ENCODE results near the gene PTPRU. TPM values are rescaled to one million over a fixed set of nuclear protein-coding genes. Genes with fewer than 3 reads are reported as not detected.
"Not testable (repeated sequence)": the region's sequence is repeated elsewhere in the genome, so short reads cannot be mapped to it uniquely, and the experiment has no call there.

The PTPRU gene
- total RNA-seq, 1 experiment from 2014 or later, result 25.7 TPM

DNA sequence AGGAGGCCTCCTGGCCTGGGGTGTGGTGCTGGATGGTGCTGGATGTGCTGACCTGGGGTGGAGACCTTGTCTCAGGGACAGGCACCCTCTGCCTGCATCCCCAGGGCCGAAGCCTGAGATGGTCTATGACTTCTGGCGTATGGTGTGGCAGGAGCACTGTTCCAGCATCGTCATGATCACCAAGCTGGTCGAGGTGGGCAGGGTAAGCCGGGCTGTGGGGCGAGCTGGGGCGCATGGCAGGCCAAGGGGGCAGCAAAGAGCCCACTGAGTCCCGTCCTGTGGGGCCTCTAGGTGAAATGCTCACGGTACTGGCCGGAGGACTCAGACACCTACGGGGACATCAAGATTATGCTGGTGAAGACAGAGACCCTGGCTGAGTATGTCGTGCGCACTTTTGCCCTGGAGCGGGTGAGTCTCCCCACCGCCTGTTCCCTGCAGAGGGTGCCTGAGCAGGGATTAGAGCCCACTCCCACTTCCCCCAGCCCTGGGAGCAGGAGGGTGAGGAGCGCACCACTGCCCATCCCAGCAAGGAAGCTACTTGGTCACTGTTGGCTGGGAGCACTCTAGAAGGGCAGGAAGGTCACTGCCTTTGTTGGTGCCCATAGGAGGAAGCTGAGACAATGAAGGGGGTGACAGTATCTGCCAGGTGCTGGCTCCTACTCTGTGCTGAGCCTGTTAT lies 75.2 kb downstream of the PTPRU start:
- no peak for ATAC-seq

DNA sequence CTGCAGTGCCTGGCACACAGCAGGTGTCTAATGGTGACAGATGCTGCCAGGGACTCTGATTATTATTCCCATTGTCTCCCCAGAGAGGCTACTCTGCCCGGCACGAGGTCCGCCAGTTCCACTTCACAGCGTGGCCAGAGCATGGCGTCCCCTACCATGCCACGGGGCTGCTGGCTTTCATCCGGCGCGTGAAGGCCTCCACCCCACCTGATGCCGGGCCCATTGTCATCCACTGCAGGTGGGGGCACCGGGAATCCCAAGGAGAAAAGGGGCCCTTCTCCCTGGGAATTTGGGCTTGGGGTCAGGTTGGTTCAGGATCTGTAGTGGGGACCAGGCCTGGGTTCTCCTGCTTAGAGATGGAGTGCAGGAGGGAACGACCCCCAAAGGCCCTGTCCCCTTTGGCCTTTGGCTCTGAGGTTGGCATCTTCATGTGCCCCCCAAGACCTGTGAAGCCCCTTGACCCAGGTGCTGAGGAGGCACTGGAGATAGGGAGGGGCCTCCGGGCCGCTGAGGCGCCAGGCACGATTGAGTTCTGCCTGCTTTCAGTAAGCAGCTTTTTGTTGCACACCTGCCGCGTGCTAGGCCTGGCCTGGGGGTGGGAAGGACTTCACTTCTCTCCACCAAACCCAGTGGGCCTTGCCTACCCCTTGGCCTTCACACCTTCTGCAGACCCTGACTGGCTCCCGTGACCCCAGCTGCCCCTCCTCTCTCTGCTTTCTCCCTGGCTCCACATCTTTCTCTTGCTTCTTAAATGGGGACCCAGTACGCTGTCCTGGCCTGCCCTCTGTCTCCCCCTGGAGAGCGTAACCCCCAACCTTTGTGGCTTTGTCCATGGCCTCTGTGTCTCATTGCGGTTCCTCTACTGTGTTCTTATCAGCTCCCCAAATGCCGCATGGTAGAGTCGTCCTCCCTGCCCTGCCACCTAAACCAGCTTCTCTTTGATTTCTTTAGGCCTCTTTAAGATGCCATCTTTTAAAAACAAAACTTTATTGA lies 76.4 kb downstream of the PTPRU start:
- H3K4me1 ChIP-seq (ENCODE audit: insufficient read depth, low read length), result no peaks in the 10 kb centered on the region
- no peaks in the 10 kb centered on the region for H3K9me2 ChIP-seq (replicated peaks; ENCODE audit: low read length)
- ChIA-PET CTCF (no interaction called here), POLR2A (ENCODE audit: unreplicated experiment) (no interaction called here)
- H3F3A ChIP-seq (ENCODE audit: low read length, unreplicated experiment), result no peaks in the 10 kb centered on the region
- no peaks in the 10 kb centered on the region for H3K9me3 ChIP-seq (ENCODE audit: low read length)
- BruUV-seq (replicated peaks), result no TSS peak
- H3K79me2 ChIP-seq (ENCODE audit: low read length), result no peaks in the 10 kb centered on the region
- H3K36me3 ChIP-seq (ENCODE audit: low read depth, low read length), result no peaks in the 10 kb centered on the region
- H3K27me3 ChIP-seq (ENCODE audit: low read length), result no peaks in the 10 kb centered on the region
- intact Hi-C loops (cut with micrococcal nuclease), result no loop called here
- no peak for TF ChIP-seq EZH2phosphoT487 (IDR thresholded peaks at IDR 0.05; ENCODE audit: borderline replicate concordance, low read length)
- TF ChIP-seq, protein P1, sequence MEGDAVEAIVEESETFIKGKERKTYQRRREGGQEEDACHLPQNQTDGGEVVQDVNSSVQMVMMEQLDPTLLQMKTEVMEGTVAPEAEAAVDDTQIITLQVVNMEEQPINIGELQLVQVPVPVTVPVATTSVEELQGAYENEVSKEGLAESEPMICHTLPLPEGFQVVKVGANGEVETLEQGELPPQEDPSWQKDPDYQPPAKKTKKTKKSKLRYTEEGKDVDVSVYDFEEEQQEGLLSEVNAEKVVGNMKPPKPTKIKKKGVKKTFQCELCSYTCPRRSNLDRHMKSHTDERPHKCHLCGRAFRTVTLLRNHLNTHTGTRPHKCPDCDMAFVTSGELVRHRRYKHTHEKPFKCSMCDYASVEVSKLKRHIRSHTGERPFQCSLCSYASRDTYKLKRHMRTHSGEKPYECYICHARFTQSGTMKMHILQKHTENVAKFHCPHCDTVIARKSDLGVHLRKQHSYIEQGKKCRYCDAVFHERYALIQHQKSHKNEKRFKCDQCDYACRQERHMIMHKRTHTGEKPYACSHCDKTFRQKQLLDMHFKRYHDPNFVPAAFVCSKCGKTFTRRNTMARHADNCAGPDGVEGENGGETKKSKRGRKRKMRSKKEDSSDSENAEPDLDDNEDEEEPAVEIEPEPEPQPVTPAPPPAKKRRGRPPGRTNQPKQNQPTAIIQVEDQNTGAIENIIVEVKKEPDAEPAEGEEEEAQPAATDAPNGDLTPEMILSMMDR (conservative IDR thresholded peaks at IDR 0.05; ENCODE audit: low read depth, low read length), result no peak
- no peak for TF ChIP-seq EZH2 (IDR thresholded peaks at IDR 0.05; ENCODE audit: low read length, unreplicated experiment)
- no peak for DNase-seq
- no peak overlapping the region for H3K4me2 ChIP-seq (ENCODE audit: low read length)
- no peak overlapping the region for H3K27ac ChIP-seq (ENCODE audit: low read length)
- no peak for ATAC-seq
- H2AFZ ChIP-seq (ENCODE audit: low read length), result no peak overlapping the region
- H3K9ac ChIP-seq (ENCODE audit: low read length), result no peak overlapping the region
- no peak overlapping the region for H3K4me3 ChIP-seq (ENCODE audit: low read length)
- H4K20me1 ChIP-seq (ENCODE audit: low read length), result no peaks in the 10 kb centered on the region

More for the DNA sequence above, 75.2 kb downstream of the PTPRU start:
- Histone ChIP-seq H3K9ac (ENCODE audit: low read length) (no peak overlapping the region), H3K9me2 (replicated peaks; ENCODE audit: low read length) (no peaks in the 10 kb centered on the region), H3K9me3 (ENCODE audit: low read length) (no peaks in the 10 kb centered on the region), H3K27me3 (ENCODE audit: low read length) (no peaks in the 10 kb centered on the region), H3F3A (ENCODE audit: low read length, unreplicated experiment) (no peaks in the 10 kb centered on the region), H4K20me1 (ENCODE audit: low read length) (no peaks in the 10 kb centered on the region), H3K36me3 (ENCODE audit: low read depth, low read length) (no peaks in the 10 kb centered on the region), H2AFZ (ENCODE audit: low read length) (no peak overlapping the region), H3K27ac (ENCODE audit: low read length) (no peak overlapping the region), H3K4me2 (ENCODE audit: low read length) (no peak overlapping the region), H3K4me3 (ENCODE audit: low read length) (no peak overlapping the region), H3K79me2 (ENCODE audit: low read length) (no peaks in the 10 kb centered on the region), H3K4me1 (ENCODE audit: insufficient read depth, low read length) (no peaks in the 10 kb centered on the region)
- ChIA-PET POLR2A (ENCODE audit: unreplicated experiment) (no interaction called here), CTCF (no interaction called here)
- no peak for TF ChIP-seq EZH2phosphoT487 (IDR thresholded peaks at IDR 0.05; ENCODE audit: borderline replicate concordance, low read length)
- no peak for TF ChIP-seq EZH2 (IDR thresholded peaks at IDR 0.05; ENCODE audit: low read length, unreplicated experiment)
- TF ChIP-seq, protein P1 (conservative IDR thresholded peaks at IDR 0.05; ENCODE audit: low read depth, low read length), result no peak
- intact Hi-C loops (cut with micrococcal nuclease), result no loop called here
- DNase-seq, result no peak
- no TSS peak for BruUV-seq (replicated peaks)

DNA sequence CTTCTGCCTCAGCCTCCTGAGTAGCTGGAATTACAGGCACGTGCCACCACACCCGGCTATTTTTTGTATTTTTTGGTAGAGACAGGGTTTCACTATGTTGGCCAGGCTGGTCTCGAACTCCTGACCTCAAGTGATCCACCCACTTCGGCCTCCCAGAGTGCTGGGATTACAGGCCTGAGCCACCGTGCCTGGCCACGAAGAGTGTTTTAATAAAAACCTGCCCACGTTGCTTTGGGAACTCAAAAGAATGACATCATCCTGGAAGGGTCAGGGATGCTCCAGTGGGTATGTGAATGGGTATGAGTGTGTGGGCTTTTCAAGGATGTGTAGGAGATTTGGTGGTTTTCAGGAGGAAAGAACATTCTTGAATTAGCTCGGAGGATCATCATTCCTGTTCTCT lies 78.4 kb downstream of the PTPRU start:
- CTCF ChIA-PET; BruUV-seq (replicated peaks): not testable (repeated sequence)

More for the DNA sequence above, 78.4 kb downstream of the PTPRU start:
- H3K9me2 ChIP-seq (replicated peaks; ENCODE audit: low read length); H3K79me2 ChIP-seq (ENCODE audit: low read length); DNase-seq; H3K4me2 ChIP-seq (ENCODE audit: low read length); H3K9ac ChIP-seq (ENCODE audit: low read length); POLR2A ChIA-PET (ENCODE audit: unreplicated experiment); H3K4me1 ChIP-seq (ENCODE audit: insufficient read depth, low read length); H3K9me3 ChIP-seq (ENCODE audit: low read length); intact Hi-C loops (cut with micrococcal nuclease); H3F3A ChIP-seq (ENCODE audit: low read length, unreplicated experiment); H3K36me3 ChIP-seq (ENCODE audit: low read depth, low read length); H3K27me3 ChIP-seq (ENCODE audit: low read length); ATAC-seq; H3K27ac ChIP-seq (ENCODE audit: low read length); H2AFZ ChIP-seq (ENCODE audit: low read length); H3K4me3 ChIP-seq (ENCODE audit: low read length); H4K20me1 ChIP-seq (ENCODE audit: low read length): not testable (repeated sequence)
